Upper lobe of left lung (tissue), 6 donors: ENCODE results near the gene KBTBD12. TPM values are rescaled to one million over a fixed set of nuclear protein-coding genes. Genes with fewer than 3 reads are reported as not detected.

Experiments
- ATAC-seq, 2 donors: fragments of 200-7000 bp; cut with Tn5 transposase; one replicate each; pipeline ENCODE4 v1.9.1; 2022; ENCODE audit warnings: mild to moderate bottlenecking in 2 of 2, moderate library complexity in 2 of 2; ENCODE audit not compliant: low FRiP score in 2 of 2
- DNase-seq, 2 donors: peaks; one replicate each; pipeline ENCODE4 v3.0.0-alpha.2; 2019 to 2020
- H3K27ac ChIP-seq, 4 donors: fragments of 200-600 bp; sonication (generic); one replicate each; pipeline ENCODE4 v1.5.1; 2016 to 2019
- H3K27me3 ChIP-seq, 4 donors: fragments of 200-600 bp; sonication (generic); one replicate each; pipeline ENCODE4 v1.5.1; 2017 to 2019
- H3K36me3 ChIP-seq, 4 donors: fragments of 200-600 bp; sonication (generic); one replicate each; pipeline ENCODE4 v1.5.1; 2016 to 2019
- H3K4me1 ChIP-seq, 4 donors: fragments of 200-600 bp; sonication (generic); one replicate each; pipeline ENCODE4 v1.5.1; 2018 to 2019
- H3K4me3 ChIP-seq, 4 donors: fragments of 200-600 bp; sonication (generic); one replicate each; pipeline ENCODE4 v1.5.1; 2017 to 2019; ENCODE audit warnings: mild to moderate bottlenecking in 2 of 4, moderate library complexity in 1 of 4
- H3K9me3 ChIP-seq, 4 donors: fragments of 200-600 bp; sonication (generic); one replicate each; pipeline ENCODE4 v1.5.1; 2018 to 2019
- EP300 ChIP-seq, 4 donors: sonication (generic); formaldehyde crosslinking; IDR thresholded peaks; one replicate each; pipeline ENCODE4 v1.5.1; 2017; ENCODE audit warnings: antibody characterized with exemption in 4 of 4, control low read depth in 2 of 4
- POLR2A ChIP-seq, 4 donors: fragments of 450-650 bp; IDR thresholded peaks; one replicate each; pipeline ENCODE4 v1.5.1; 2016 to 2017; ENCODE audit warnings: antibody characterized with exemption in 4 of 4, mild to moderate bottlenecking in 2 of 4
- POLR2AphosphoS5 ChIP-seq, 2 donors: sonication (generic); formaldehyde crosslinking; IDR thresholded peaks; one replicate each; pipeline ENCODE4 v1.5.1; 2017; ENCODE audit warnings: antibody characterized with exemption in 2 of 2
- WGBS, 2 donors: methylation state at CpG; one replicate each; pipeline ENCODE4 v1.1.5; 2017 to 2018; 5-methylcytosine and 5-hydroxymethylcytosine counted together
- total RNA-seq, 6 donors: library from RNA; depleted of rRNA in 4 of 6; stranded (reverse); fragments of >200 nt in 4 of 6; gene quantifications; one replicate each; pipeline versions ENCODE4 v1.1.0 to v1.2.1, GENCODE V29; 2016 to 2021
- TF ChIP-seq, protein P1 (sequence below), 6 experiments: fragments of 450-650 bp in 4 of 6; fragments of 200-600 bp in 2 of 6; sonication (generic) in 2 of 6; IDR thresholded peaks; one replicate each; pipeline ENCODE4 v1.5.1; 2016 to 2019; ENCODE audit warnings: antibody characterized with exemption in 6 of 6
- donor health status: DM: no; HTN: no; CAD: no; lungs with moderate emphysema.
- donor health status: DM: no; HTN: yes; CAD: no; lungs with severe emphysema.

KBTBD12 gene
- total RNA-seq, 6 donors from 2014 or later, result 0.37 to 2.1 (median 0.71) TPM

DNA sequence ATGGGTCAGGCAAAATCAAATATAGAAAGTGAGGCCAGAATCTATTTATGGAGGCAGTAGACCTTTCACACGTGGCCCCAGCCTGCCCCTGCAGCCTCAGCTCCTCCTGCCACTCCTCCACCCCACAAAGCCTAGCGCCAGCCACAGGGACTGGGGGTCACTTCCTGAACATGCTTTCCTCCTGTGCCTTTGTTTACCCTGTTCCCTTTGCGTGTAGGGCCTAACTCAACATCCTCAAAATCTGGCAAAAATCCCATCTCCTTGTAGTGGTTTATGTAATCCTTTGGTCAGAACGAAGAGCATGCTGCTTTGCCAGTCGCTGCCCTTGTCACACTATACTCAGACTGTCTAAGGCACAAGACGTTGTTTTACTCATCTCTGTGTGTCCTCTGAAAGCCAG, 39.6 kb downstream of the KBTBD12 start:
- Histone ChIP-seq H3K9me3 (no peaks in the 10 kb centered on the region), H3K27ac (no peak overlapping the region), H3K27me3 (no peaks in the 10 kb centered on the region), H3K4me1 (peaks cover 0 to 7% (median 2%) of the 10 kb centered on the region in 4 donors), H3K36me3 (no peaks in the 10 kb centered on the region), H3K4me3 (no peak overlapping the region)
- TF ChIP-seq POLR2A (IDR thresholded peaks at IDR 0.05) (no peak), EP300 (IDR thresholded peaks at IDR 0.05) (no peak), POLR2AphosphoS5 (IDR thresholded peaks at IDR 0.05) (peak in 1 of 2 donors; percentile 15)
- TF ChIP-seq, protein P1, sequence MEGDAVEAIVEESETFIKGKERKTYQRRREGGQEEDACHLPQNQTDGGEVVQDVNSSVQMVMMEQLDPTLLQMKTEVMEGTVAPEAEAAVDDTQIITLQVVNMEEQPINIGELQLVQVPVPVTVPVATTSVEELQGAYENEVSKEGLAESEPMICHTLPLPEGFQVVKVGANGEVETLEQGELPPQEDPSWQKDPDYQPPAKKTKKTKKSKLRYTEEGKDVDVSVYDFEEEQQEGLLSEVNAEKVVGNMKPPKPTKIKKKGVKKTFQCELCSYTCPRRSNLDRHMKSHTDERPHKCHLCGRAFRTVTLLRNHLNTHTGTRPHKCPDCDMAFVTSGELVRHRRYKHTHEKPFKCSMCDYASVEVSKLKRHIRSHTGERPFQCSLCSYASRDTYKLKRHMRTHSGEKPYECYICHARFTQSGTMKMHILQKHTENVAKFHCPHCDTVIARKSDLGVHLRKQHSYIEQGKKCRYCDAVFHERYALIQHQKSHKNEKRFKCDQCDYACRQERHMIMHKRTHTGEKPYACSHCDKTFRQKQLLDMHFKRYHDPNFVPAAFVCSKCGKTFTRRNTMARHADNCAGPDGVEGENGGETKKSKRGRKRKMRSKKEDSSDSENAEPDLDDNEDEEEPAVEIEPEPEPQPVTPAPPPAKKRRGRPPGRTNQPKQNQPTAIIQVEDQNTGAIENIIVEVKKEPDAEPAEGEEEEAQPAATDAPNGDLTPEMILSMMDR (IDR thresholded peaks at IDR 0.05), result no peak
- DNase-seq (peak; percentile 7 to 37), ATAC-seq (no peak)
- WGBS, 2 donors, result 26 to 37% methylated on average over 6 of the region's 6 CpGs

DNA sequence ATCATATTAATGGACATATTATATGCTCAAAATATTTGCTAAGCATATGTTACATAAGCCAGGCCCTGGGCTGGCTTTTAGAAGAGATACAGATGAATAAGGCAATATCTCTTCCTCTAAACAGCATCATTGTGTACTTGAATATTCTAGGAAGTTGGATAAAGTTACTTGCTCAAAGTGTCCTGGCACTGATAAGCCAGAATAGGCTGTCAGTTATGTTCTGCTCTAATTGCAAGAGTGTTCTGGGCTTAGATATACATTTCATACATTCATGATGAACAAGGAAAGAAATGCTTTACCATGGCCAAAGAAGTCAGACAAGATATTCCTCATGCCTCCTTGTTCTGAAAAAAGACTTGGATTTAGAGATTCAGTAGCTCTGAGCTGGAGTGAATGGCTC, 40.7 kb downstream of the KBTBD12 start:
- Histone ChIP-seq H3K27ac (no peak overlapping the region), H3K9me3 (no peaks in the 10 kb centered on the region), H3K4me3 (no peak overlapping the region), H3K36me3 (no peaks in the 10 kb centered on the region), H3K27me3 (no peaks in the 10 kb centered on the region), H3K4me1 (peaks cover 0 to 7% (median 2%) of the 10 kb centered on the region in 4 donors)
- DNase-seq (no peak), ATAC-seq (no peak)
- TF ChIP-seq POLR2A (IDR thresholded peaks at IDR 0.05), result no peak
- no peak for TF ChIP-seq POLR2AphosphoS5 (IDR thresholded peaks at IDR 0.05)
- TF ChIP-seq, protein P1 (IDR thresholded peaks at IDR 0.05), result no peak
- TF ChIP-seq EP300 (IDR thresholded peaks at IDR 0.05), result no peak

DNA sequence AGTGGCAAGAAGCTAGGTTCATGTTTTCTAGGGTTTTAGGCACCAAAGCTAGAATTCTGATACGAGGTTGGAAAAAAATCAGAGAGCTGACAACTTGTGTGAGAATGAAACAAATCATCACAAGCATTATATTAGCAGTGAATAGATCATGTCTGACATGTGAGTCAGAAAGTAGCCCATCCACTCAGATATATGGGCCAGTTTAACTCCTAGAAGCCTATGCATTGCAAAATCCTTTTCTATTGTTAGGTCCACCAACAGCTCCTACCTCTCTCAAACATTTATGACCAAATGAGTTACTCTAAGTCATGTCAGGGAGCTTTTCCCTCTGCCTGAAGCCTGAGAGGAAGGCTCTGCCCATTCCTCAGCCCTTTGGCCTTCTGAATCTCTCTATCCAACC, 44.0 kb downstream of the KBTBD12 start:
- WGBS, 2 donors, result 85 to 91% methylated on average over 1 of the region's 1 CpG
- peaks cover 0 to 3% (median 0%) of the 10 kb centered on the region in 4 donors for H3K4me1 ChIP-seq
- no peaks in the 10 kb centered on the region for H3K27me3 ChIP-seq
- DNase-seq (no peak), ATAC-seq (no peak)
- no peaks in the 10 kb centered on the region for H3K36me3 ChIP-seq
- H3K4me3 ChIP-seq, result no peak overlapping the region
- no peaks in the 10 kb centered on the region for H3K9me3 ChIP-seq
- no peak overlapping the region for H3K27ac ChIP-seq
- TF ChIP-seq EP300 (IDR thresholded peaks at IDR 0.05) (no peak), POLR2AphosphoS5 (IDR thresholded peaks at IDR 0.05) (no peak)

DNA sequence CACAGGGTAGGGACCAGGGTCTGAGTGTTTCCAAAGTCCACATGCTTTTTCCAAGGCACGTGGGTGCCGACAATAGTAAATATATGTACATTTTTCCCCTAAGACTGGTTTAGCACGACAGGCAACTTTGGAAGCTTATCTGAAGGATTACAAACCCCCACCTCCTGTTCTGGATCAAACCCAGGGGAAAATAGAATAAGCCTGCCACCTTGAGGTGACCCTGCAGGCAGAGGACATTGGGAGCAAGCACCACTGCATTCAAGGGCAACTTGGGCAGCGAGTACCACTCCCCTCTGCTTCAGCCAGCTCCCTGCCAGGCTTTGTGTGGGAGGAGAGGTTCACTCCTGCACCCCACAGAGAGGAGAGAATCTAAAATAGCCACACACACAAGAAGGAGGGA, 44.8 kb downstream of the KBTBD12 start:
- WGBS, 2 donors, result 27 to 36% methylated on average over 4 of the region's 4 CpGs

DNA sequence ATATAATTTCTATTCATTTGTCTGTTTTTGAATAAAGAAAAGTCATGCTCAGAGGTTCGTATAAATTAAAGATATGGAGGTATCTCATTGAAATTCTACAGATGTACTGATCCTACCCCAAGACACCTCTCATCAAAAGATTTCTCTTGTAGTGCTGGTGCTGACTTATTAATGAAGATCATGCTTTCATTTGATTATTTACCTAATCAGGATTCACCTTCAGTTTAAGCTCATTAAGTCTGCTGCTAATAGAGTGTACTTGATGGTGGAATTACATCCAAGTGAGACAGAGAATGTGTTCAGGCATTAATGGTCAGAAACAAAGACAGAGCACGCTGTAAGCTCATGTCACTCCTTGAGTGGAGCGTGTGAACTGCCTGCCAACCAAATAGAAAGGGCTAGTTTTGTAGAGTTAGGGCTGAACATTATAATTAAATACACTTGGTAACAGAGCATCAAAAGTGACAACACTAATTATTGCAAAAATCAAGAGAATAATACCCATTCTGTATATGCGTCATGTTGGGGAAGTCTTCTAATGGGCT, 45.5 kb downstream of the KBTBD12 start:
- no peak overlapping the region for H3K27ac ChIP-seq
- H3K4me1 ChIP-seq, result no peaks in the 10 kb centered on the region
- no peaks in the 10 kb centered on the region for H3K9me3 ChIP-seq
- 94% methylated on average over 4 of the region's 4 CpGs for WGBS, 2 donors
- no peaks in the 10 kb centered on the region for H3K36me3 ChIP-seq
- DNase-seq (no peak), ATAC-seq (no peak)
- no peaks in the 10 kb centered on the region for H3K27me3 ChIP-seq
- no peak overlapping the region for H3K4me3 ChIP-seq
- TF ChIP-seq POLR2A (IDR thresholded peaks at IDR 0.05) (no peak), EP300 (IDR thresholded peaks at IDR 0.05) (no peak), POLR2AphosphoS5 (IDR thresholded peaks at IDR 0.05) (no peak)
- TF ChIP-seq, protein P1 (IDR thresholded peaks at IDR 0.05), result no peak

More for the DNA sequence above, 44.8 kb downstream of the KBTBD12 start:
- TF ChIP-seq EP300 (IDR thresholded peaks at IDR 0.05) (no peak), POLR2A (IDR thresholded peaks at IDR 0.05) (no peak), POLR2AphosphoS5 (IDR thresholded peaks at IDR 0.05) (no peak)
- TF ChIP-seq, protein P1 (IDR thresholded peaks at IDR 0.05), result peak in 2 of 6 experiments; percentile 23 to 34
- Histone ChIP-seq H3K9me3 (no peaks in the 10 kb centered on the region), H3K36me3 (no peaks in the 10 kb centered on the region), H3K4me1 (no peaks in the 10 kb centered on the region), H3K4me3 (no peak overlapping the region), H3K27ac (no peak overlapping the region), H3K27me3 (no peaks in the 10 kb centered on the region)
- peak in 1 of 2 donors; percentile 36 for DNase-seq
- peak in 1 of 2 donors; percentile 54 for ATAC-seq
